ENCODE measurements around the gene MAL.

Gene MAL

DNA sequence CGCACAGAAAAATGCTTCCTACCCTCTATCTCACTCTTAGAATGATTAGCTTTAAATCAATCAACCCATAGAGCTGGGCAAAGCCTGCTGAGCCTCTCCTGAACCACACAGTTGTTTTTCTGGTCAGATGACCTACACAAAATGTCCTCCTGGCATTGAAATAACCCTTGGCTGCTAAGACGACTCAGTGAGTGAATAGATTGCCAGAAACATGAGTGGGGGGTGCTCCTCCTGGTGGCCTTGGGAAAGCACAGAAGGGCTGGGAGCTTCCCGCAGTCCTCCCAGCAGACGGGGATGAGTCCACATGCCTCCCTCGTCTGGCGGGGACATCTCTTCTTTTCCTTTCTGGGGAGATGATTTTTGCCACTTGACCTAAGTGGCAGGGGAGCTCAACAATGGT, 14.9 kb downstream of the MAL start:
- Histone ChIP-seq H3K9me3 (ENCODE audit: low read length) (no peaks in the 10 kb centered on the region), H3K9ac (ENCODE audit: low read length) (no peak overlapping the region), H3K4me2 (ENCODE audit: low read length) (no peak overlapping the region), H3K79me2 (ENCODE audit: insufficient read depth, low read length) (no peaks in the 10 kb centered on the region), H2AFZ (ENCODE audit: low read length) (no peak overlapping the region), H3F3A (ENCODE audit: insufficient read depth, low read length) (no peaks in the 10 kb centered on the region), H3K27me3 (ENCODE audit: insufficient read depth, low read length) (no peaks in the 10 kb centered on the region), H3K9me2 (ENCODE audit: low read depth, low read length) (no peaks in the 10 kb centered on the region), H3K4me1 (ENCODE audit: insufficient read depth, low read length, severe bottlenecking) (no peaks in the 10 kb centered on the region), H3K27ac (ENCODE audit: low read depth, low read length, poor library complexity, severe bottlenecking) (no peak overlapping the region), H3K36me3 (ENCODE audit: insufficient read depth, low read length) (no peaks in the 10 kb centered on the region), H4K20me1 (ENCODE audit: insufficient read depth, low read length) (no peaks in the 10 kb centered on the region), H3K4me3 (ENCODE audit: low read depth, low read length, poor library complexity, severe bottlenecking) (no peak overlapping the region)
- TF ChIP-seq, protein P1, sequence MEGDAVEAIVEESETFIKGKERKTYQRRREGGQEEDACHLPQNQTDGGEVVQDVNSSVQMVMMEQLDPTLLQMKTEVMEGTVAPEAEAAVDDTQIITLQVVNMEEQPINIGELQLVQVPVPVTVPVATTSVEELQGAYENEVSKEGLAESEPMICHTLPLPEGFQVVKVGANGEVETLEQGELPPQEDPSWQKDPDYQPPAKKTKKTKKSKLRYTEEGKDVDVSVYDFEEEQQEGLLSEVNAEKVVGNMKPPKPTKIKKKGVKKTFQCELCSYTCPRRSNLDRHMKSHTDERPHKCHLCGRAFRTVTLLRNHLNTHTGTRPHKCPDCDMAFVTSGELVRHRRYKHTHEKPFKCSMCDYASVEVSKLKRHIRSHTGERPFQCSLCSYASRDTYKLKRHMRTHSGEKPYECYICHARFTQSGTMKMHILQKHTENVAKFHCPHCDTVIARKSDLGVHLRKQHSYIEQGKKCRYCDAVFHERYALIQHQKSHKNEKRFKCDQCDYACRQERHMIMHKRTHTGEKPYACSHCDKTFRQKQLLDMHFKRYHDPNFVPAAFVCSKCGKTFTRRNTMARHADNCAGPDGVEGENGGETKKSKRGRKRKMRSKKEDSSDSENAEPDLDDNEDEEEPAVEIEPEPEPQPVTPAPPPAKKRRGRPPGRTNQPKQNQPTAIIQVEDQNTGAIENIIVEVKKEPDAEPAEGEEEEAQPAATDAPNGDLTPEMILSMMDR (IDR thresholded peaks at IDR 0.05; ENCODE audit: low read length): no peak
- no peak for TF ChIP-seq EZH2 (IDR thresholded peaks at IDR 0.05; ENCODE audit: borderline replicate concordance, low read length)

- Histone ChIP-seq H3K9me3 (ENCODE audit: low read length) (no peaks in the 10 kb centered on the region), H4K20me1 (ENCODE audit: insufficient read depth, low read length) (no peaks in the 10 kb centered on the region), H3F3A (ENCODE audit: insufficient read depth, low read length) (no peaks in the 10 kb centered on the region), H3K27ac (ENCODE audit: low read depth, low read length, poor library complexity, severe bottlenecking) (no peak overlapping the region), H3K4me2 (ENCODE audit: low read length) (no peak overlapping the region), H3K4me1 (ENCODE audit: insufficient read depth, low read length, severe bottlenecking) (no peaks in the 10 kb centered on the region), H3K27me3 (ENCODE audit: insufficient read depth, low read length) (no peaks in the 10 kb centered on the region), H3K9ac (ENCODE audit: low read length) (no peak overlapping the region), H3K9me2 (ENCODE audit: low read depth, low read length) (no peaks in the 10 kb centered on the region), H3K36me3 (ENCODE audit: insufficient read depth, low read length) (no peaks in the 10 kb centered on the region), H3K79me2 (ENCODE audit: insufficient read depth, low read length) (no peaks in the 10 kb centered on the region), H3K4me3 (ENCODE audit: low read depth, low read length, poor library complexity, severe bottlenecking) (no peak overlapping the region), H2AFZ (ENCODE audit: low read length) (no peak overlapping the region)
- TF ChIP-seq, protein P1 (IDR thresholded peaks at IDR 0.05; ENCODE audit: low read length): no peak
- no peak for TF ChIP-seq EZH2 (IDR thresholded peaks at IDR 0.05; ENCODE audit: borderline replicate concordance, low read length)
Measured at GRCh38 chr2:95041060-95041823, 15.7 kb downstream of the MAL start.

GRCh38 chr2:95041824-95042442, 16.4 kb downstream of the MAL start:
- Histone ChIP-seq H3K9me3 (ENCODE audit: low read length) (no peaks in the 10 kb centered on the region), H3K9me2 (ENCODE audit: low read depth, low read length) (no peaks in the 10 kb centered on the region), H3K9ac (ENCODE audit: low read length) (no peak overlapping the region), H2AFZ (ENCODE audit: low read length) (no peak overlapping the region), H4K20me1 (ENCODE audit: insufficient read depth, low read length) (no peaks in the 10 kb centered on the region), H3K27me3 (ENCODE audit: insufficient read depth, low read length) (no peaks in the 10 kb centered on the region), H3K79me2 (ENCODE audit: insufficient read depth, low read length) (no peaks in the 10 kb centered on the region), H3K4me2 (ENCODE audit: low read length) (no peak overlapping the region), H3K36me3 (ENCODE audit: insufficient read depth, low read length) (no peaks in the 10 kb centered on the region), H3K27ac (ENCODE audit: low read depth, low read length, poor library complexity, severe bottlenecking) (no peak overlapping the region), H3K4me3 (ENCODE audit: low read depth, low read length, poor library complexity, severe bottlenecking) (no peak overlapping the region), H3K4me1 (ENCODE audit: insufficient read depth, low read length, severe bottlenecking) (no peaks in the 10 kb centered on the region), H3F3A (ENCODE audit: insufficient read depth, low read length) (no peaks in the 10 kb centered on the region)
- TF ChIP-seq, protein P1 (IDR thresholded peaks at IDR 0.05; ENCODE audit: low read length): no peak
- TF ChIP-seq EZH2 (IDR thresholded peaks at IDR 0.05; ENCODE audit: borderline replicate concordance, low read length): no peak

Data from OCI-LY1 (cell line).